HG02588 (cell line): Measurements from ENCODE around the gene CYTH4.
A peak's percentile ranks its signal among the peaks of the same experiment; 100 is the strongest.
"Not testable (repeated sequence)": the region's sequence is repeated elsewhere in the genome, so short reads cannot be mapped to it uniquely, and the experiment has no call there.

Source experiments
- ATAC-seq: cut with Tn5 transposase; IDR thresholded peaks from one replicate; pipeline ENCODE4 v1.9.1; 2021; ENCODE audit warnings: mild to moderate bottlenecking, moderate library complexity; ENCODE audit not compliant: unreplicated experiment

CYTH4 gene

GRCh38 chr22:37245740-37246139, 36.6 kb upstream of the CYTH4 start:
- ATAC-seq = no peak

GRCh38 chr22:37248251-37248650, 34.1 kb upstream of the CYTH4 start:
- no peak for ATAC-seq

- ATAC-seq = no peak
Observed at GRCh38 chr22:37249986-37250385, 32.3 kb upstream of the CYTH4 start.

GRCh38 chr22:37251836-37252235, 30.5 kb upstream of the CYTH4 start:
- not testable (repeated sequence) for ATAC-seq

- ATAC-seq = no peak
Observed at GRCh38 chr22:37253126-37253660, 29.1 kb upstream of the CYTH4 start.

- ATAC-seq = no peak
Observed at GRCh38 chr22:37254209-37254866, 28.0 kb upstream of the CYTH4 start.

- no peak for ATAC-seq
Observed at GRCh38 chr22:37254867-37255233, 27.5 kb upstream of the CYTH4 start.

GRCh38 chr22:37255558-37256006, 26.7 kb upstream of the CYTH4 start:
- ATAC-seq = no peak

GRCh38 chr22:37256075-37256726, 26.1 kb upstream of the CYTH4 start:
- no peak for ATAC-seq

GRCh38 chr22:37258005-37258752, 24.1 kb upstream of the CYTH4 start:
- no peak for ATAC-seq

- ATAC-seq = no peak
Observed at GRCh38 chr22:37258753-37259401, 23.4 kb upstream of the CYTH4 start.

GRCh38 chr22:37259540-37260029, 22.7 kb upstream of the CYTH4 start:
- ATAC-seq = no peak

- ATAC-seq = no peak
Observed at GRCh38 chr22:37260155-37260795, 22.0 kb upstream of the CYTH4 start.

- ATAC-seq = no peak
Observed at GRCh38 chr22:37260901-37261336, 21.4 kb upstream of the CYTH4 start.

GRCh38 chr22:37262346-37262745, 20.0 kb upstream of the CYTH4 start:
- ATAC-seq = no peak

GRCh38 chr22:37263966-37264887, 18.1 kb upstream of the CYTH4 start:
- no peak for ATAC-seq

- no peak for ATAC-seq
Observed at GRCh38 chr22:37266581-37267134, 15.7 kb upstream of the CYTH4 start.

- peak; percentile 72 for ATAC-seq
Observed at GRCh38 chr22:37267135-37267587, 15.1 kb upstream of the CYTH4 start.
